Effector memory CD4-positive, alpha-beta T cell (primary cell): ENCODE measurements around the gene LGALS12.

Experiments
- DNase-seq, 3 donors: peaks; one replicate each; pipeline ENCODE4 v3.0.0-alpha.2; 2020
- H3K27ac ChIP-seq: 2 replicates; pipeline ENCODE4 v1.7.0; 2013; ENCODE audit warnings: mild to moderate bottlenecking, low read length, moderate library complexity; ENCODE audit not compliant: insufficient read depth, poor library complexity, severe bottlenecking
- H3K27me3 ChIP-seq: replicated peaks from 2 replicates; pipeline ENCODE4 v1.7.0; 2013; ENCODE audit warnings: mild to moderate bottlenecking, low read length; ENCODE audit not compliant: insufficient read depth, control insufficient read depth, poor library complexity, severe bottlenecking
- H3K36me3 ChIP-seq: 2 replicates; pipeline ENCODE4 v1.7.0; 2013; ENCODE audit warnings: mild to moderate bottlenecking, low read length, moderate library complexity; ENCODE audit not compliant: control insufficient read depth, insufficient read depth
- H3K4me1 ChIP-seq: 2 replicates; pipeline ENCODE4 v1.7.0; 2013; ENCODE audit warnings: low read length, mild to moderate bottlenecking; ENCODE audit not compliant: control insufficient read depth, insufficient read depth, poor library complexity, severe bottlenecking
- H3K4me3 ChIP-seq: 2 replicates; pipeline ENCODE4 v1.7.0; 2013; ENCODE audit warnings: low read length, low read depth, mild to moderate bottlenecking; ENCODE audit not compliant: insufficient read depth, poor library complexity, severe bottlenecking
- H3K9me3 ChIP-seq: 2 replicates; pipeline ENCODE4 v1.7.0; 2013; ENCODE audit warnings: mild to moderate bottlenecking, low read length, moderate library complexity; ENCODE audit not compliant: control insufficient read depth

Gene LGALS12

DNA sequence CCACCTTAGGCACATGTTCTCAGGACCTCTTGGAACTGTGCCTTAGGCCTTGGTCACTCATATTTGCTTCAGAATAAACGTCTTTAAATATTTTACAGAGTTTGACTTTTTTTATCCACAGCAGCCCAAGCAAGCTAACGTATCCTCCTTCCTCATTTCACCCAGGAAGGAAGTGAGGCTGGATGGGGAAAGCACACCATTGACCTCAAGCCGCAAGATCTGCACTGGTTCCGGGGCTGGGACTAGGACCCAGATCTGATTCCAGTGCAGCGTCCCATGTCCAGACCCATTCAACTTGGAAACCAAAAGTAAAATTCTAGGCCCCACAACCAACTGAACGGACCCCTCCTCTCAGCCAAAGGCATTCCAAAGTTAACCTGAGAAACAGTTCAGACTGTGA, 2.4 kb upstream of the LGALS12 start:
- Histone ChIP-seq H3K27me3 (no peaks in the 10 kb centered on the region), H3K36me3 (no peaks in the 10 kb centered on the region), H3K4me1 (peaks cover 10% of the 10 kb centered on the region), H3K4me3 (no peak overlapping the region), H3K9me3 (peaks cover 10% of the 10 kb centered on the region), H3K27ac (no peak overlapping the region)
- DNase-seq = no peak

DNA sequence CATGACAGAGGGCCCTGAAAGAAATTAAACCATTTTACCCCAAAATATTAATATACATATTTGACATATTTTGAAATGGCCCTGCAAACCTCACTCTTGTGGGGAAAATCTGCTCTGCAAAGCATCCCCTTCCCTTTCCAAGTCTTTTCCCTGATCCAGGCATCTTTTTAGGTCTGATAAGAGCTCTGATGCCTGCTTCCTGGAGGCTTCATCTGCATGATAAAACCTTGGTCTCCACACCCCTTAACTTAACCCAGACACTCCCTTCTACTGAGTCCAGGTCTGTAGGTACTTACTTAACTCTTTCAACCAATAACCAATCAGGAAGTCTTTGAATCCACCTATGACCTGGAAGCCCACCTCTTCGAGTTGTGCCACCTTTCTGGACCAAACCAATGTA, 1.8 kb upstream of the LGALS12 start:
- no peak for DNase-seq
- H3K27me3 ChIP-seq = no peaks in the 10 kb centered on the region
- H3K4me3 ChIP-seq = no peak overlapping the region
- peaks cover 10% of the 10 kb centered on the region for H3K9me3 ChIP-seq
- peaks cover 10% of the 10 kb centered on the region for H3K4me1 ChIP-seq
- no peak overlapping the region for H3K27ac ChIP-seq
- H3K36me3 ChIP-seq = no peaks in the 10 kb centered on the region

DNA sequence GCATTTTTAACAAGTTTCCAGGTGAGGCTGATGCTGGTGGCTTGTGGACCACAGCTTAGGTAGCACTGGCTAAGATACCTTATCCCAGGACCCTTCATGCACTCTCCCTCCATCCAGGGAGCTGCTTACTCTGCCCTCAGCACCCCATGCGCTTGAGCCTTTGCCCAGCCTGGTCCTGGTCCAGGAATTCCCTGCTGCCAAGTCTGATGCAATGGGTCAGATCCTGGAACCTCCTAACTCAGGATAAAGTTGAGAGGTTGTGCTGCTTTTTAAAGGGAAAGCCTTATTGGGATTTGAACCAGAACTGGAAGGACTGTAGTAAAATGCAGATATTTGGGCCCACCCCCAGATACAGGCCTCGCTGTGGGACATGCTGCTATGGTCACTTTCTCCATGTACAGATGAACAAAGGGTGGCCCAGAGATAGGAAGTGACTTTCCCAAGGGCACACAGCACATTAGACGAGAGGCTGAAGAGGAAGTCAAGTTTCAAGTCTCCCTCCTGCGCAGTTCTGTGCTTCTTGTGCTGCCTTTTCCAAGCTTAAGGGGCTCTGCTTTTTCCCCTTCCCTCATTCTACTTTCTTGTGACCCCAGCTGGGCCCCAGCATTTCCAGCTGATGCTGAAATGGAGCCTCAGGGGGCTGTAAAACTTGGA, 824 bp upstream of the LGALS12 start:
- Histone ChIP-seq H3K27ac (no peak overlapping the region), H3K27me3 (no peaks in the 10 kb centered on the region), H3K36me3 (no peaks in the 10 kb centered on the region), H3K9me3 (peaks cover 7% of the 10 kb centered on the region), H3K4me3 (no peak overlapping the region), H3K4me1 (peaks cover 10% of the 10 kb centered on the region)
- no peak for DNase-seq

DNA sequence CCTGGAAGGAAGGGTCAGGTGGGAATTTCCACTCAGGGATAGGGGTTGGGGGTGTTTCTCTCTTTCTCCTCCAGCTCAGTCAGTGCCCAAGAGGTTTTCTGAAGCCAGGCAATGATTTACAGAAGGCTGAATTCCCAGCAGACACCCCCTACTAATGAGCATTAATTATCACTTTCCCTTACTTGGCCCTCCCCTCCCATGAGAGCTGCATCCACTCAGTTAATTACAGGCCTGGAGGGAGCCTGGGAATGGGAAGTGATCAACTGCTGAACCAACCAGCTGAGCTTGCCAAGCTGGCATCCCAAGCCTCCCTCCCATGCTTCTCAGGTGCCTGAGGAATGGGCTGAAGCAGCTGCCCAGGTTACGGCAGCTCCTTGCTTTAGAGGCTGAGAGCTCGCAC, 992 bp downstream of the LGALS12 start:
- H3K4me1 ChIP-seq = peaks cover 10% of the 10 kb centered on the region
- no peak overlapping the region for H3K4me3 ChIP-seq
- H3K9me3 ChIP-seq = no peaks in the 10 kb centered on the region
- H3K27me3 ChIP-seq = no peaks in the 10 kb centered on the region
- no peak for DNase-seq
- no peak overlapping the region for H3K27ac ChIP-seq
- H3K36me3 ChIP-seq = no peaks in the 10 kb centered on the region

DNA sequence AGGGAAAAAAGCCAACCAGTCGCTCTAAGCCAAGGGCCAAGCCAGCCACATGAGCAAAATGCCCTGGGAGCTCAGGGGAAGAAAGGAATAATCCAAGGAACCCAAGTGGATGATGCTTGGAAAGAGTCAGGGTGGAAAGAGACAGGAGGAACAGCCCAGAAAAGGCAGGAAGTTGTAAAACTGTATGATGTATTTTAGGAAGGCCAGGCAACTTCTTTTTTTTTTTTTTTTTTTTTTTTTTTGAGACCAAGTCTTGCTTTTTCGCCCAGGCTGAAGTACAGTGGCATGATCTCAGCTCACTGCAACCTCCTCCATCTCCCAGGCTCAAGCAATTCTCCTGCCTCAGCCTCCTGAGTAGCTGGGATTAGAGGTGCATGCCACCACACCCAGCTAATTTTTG, 1.6 kb downstream of the LGALS12 start:
- no peak overlapping the region for H3K27ac ChIP-seq
- no peaks in the 10 kb centered on the region for H3K9me3 ChIP-seq
- H3K4me3 ChIP-seq = no peak overlapping the region

DNA sequence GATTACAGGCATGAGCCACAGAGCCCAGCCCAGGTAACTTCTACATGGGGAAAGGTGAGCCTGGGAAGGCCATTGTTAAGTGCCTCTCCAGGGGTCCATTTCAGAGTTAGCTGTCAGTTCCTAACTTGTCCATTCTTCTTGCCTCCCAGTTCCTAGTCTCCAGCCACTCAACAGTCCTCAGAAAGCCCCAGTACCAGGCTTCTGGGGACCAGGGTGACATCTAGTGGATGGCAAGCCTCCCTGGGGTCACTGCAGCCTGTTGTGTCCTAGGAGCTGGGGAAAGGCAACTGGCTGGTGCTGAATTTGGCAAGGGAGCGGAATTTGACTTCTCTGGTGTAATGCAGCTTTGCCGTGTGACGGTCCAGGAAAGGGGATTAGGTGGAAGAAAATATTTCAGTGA, 2.1 kb downstream of the LGALS12 start:
- Histone ChIP-seq H3K27me3 (no peaks in the 10 kb centered on the region), H3K4me3 (no peak overlapping the region), H3K27ac (no peak overlapping the region), H3K4me1 (peaks cover 3% of the 10 kb centered on the region), H3K9me3 (no peaks in the 10 kb centered on the region), H3K36me3 (no peaks in the 10 kb centered on the region)
- no peak for DNase-seq

More for the DNA sequence above, 1.6 kb downstream of the LGALS12 start:
- H3K36me3 ChIP-seq = no peaks in the 10 kb centered on the region
- no peak for DNase-seq
- H3K4me1 ChIP-seq = peaks cover 4% of the 10 kb centered on the region
- no peaks in the 10 kb centered on the region for H3K27me3 ChIP-seq

DNA sequence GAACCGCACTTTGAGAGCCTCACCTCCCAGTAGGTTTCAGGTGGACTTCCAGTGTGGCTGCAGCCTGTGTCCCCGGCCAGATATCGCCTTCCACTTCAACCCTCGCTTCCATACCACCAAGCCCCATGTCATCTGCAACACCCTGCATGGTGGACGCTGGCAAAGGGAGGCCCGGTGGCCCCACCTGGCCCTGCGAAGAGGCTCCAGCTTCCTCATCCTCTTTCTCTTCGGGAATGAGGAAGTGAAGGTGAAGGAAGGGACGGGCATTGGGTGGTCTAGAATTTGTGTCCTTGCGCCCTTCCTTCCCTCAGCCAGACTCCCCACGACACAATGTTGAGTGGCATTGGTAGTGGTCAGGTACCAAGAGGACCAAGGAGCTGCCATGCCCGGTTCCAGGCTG, 2.9 kb downstream of the LGALS12 start:
- no peak overlapping the region for H3K27ac ChIP-seq

DNA sequence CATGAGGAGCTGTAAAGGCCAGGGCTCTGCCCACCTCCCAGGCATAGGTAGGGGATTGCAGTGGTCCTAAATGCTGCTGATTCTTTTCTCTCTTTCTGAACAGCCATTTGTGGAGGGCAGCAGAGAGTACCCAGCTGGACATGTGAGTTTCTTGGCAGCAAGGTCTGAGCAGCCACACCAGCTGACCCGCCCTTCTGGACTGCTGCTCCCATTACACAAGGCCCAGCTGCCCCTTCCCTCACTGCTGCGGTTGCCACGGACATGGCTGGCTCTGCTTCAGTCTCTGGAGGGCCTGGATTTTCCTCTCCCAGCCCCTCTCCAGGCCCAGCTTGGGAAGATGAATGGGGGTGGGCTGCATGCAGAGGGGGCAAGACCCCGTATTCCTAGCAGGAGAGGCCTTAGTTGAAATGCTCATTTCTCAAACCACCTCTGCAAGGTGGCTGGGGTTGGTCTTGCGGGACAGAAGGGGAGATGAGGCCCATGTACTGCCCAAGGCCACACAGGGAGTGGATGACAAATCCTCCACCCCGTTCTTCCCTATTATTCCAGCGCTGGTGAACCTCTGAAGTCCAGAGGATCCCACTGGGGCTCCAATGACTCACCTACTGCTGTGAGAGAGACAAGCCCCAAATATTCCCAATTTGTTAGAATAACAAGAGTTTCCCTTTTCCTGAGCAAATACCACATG, 4.6 kb downstream of the LGALS12 start:
- Histone ChIP-seq H3K36me3 (no peaks in the 10 kb centered on the region), H3K27me3 (no peaks in the 10 kb centered on the region)
- no peak for DNase-seq

More for the DNA sequence above, 2.9 kb downstream of the LGALS12 start:
- Histone ChIP-seq H3K4me1 (peaks cover 3% of the 10 kb centered on the region), H3K9me3 (no peaks in the 10 kb centered on the region), H3K27me3 (no peaks in the 10 kb centered on the region), H3K36me3 (no peaks in the 10 kb centered on the region), H3K4me3 (no peak overlapping the region)
- DNase-seq = no peak

DNA sequence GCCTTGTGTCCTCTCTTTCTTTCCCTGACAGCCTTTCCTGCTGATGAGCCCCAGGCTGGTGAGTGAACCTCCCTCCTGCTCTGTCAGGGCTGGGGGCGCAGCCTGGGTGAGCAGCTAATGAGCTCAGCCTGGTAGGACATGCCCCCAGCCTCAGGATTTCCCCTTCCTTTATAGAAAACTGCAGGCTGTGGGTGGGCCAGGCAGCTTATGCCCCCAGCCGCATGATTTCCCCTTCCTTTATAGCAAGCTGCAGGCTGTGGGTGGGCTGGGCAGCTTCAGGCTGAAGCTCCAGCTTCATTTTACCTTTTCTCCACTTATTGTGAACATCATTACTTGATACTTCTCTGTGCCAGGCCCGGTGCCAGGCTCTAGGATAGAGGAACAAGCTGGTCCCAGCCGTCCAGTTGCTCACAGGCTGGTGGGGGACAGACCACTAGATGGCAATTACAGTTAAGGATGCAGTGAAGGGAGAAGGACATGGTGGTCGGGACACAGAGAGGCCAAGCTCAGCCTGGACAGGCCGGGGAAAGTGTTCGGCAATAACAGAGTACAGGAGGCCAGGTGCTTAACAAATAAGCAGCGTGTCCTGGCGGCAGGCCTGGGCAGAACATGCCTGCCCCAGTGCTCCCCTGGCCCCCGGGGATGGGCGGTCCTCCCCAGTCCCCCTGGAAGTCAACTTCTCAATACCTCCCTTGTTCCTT, 5.3 kb downstream of the LGALS12 start:
- no peak for DNase-seq
- Histone ChIP-seq H3K27ac (no peak overlapping the region), H3K4me1 (no peaks in the 10 kb centered on the region), H3K27me3 (no peaks in the 10 kb centered on the region), H3K9me3 (no peaks in the 10 kb centered on the region), H3K36me3 (no peaks in the 10 kb centered on the region), H3K4me3 (no peak overlapping the region)

More for the DNA sequence above, 4.6 kb downstream of the LGALS12 start:
- no peaks in the 10 kb centered on the region for H3K9me3 ChIP-seq
- H3K4me1 ChIP-seq = peaks cover 3% of the 10 kb centered on the region
- H3K27ac ChIP-seq = no peak overlapping the region
- H3K4me3 ChIP-seq = no peak overlapping the region

DNA sequence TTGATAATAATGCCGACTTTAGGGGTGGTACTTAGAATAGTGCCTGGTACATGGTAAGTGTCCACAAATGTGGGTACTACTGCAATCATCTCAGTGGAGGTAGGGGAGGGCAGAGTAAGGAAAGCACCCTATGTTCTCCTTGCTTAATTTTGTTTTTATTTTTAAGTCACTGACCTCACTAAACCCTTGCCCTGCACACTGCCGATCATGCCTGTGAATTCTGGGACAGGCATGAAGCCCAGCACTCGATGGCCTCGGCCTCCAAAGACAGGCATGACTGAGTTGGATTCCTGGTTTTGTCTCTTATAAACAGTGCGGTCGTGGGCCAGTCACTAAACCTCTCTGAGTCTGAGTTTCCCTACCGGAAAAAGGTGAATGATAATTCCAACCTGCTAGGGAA, 6.9 kb downstream of the LGALS12 start:
- H3K36me3 ChIP-seq = no peaks in the 10 kb centered on the region
- H3K9me3 ChIP-seq = no peaks in the 10 kb centered on the region
- no peaks in the 10 kb centered on the region for H3K27me3 ChIP-seq
- DNase-seq = no peak
- H3K4me3 ChIP-seq = no peak overlapping the region
- no peak overlapping the region for H3K27ac ChIP-seq
- H3K4me1 ChIP-seq = no peaks in the 10 kb centered on the region
